ENCODE measurements around the gene CACNA2D1.

CACNA2D1 gene

DNA sequence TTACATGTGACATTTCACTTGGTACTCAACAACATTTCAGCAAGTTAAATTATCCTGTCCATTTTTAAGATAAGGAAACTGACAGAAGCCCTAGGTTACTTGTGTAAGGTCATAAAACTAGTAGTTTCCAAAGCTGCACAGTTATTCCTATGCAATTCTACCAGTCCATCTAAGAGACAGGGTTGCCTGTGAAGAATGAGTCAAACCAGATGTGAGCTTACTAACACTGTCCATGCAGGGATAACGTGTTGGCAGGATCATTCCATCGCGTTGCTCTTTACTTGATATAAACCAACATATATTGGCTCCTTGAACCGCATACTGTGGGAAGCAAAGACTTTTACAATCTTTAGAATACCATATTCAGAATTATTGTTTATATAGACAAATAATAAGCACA, 392.8 kb downstream of the CACNA2D1 start:
- no CpG with 5 or more reads among the region's 4 CpGs for WGBS, 2 donors (ENCODE audit: extremely low coverage in 2 of 2, insufficient read length in 2 of 2, insufficient replicate concordance in 1 of 2)
- Histone ChIP-seq H2AFZ (ENCODE audit: low read length) (no peak overlapping the region), H3K27ac (replicated peaks; ENCODE audit: low read length) (no peak overlapping the region), H3K36me3 (replicated peaks in 1 of 2; ENCODE audit: control insufficient read depth in 2 of 2, insufficient read depth in 2 of 2, low read length in 2 of 2) (no peaks in the 10 kb centered on the region), H3K27me3 (ENCODE audit: control insufficient read depth in 3 of 3, insufficient read depth in 3 of 3, low read depth in 1 of 3, low read length in 3 of 3) (no peaks in the 10 kb centered on the region), H3K4me1 (ENCODE audit: control insufficient read depth in 2 of 2, insufficient read depth in 1 of 2, low read depth in 1 of 2, low read length in 2 of 2) (peaks cover 4 to 16% of the 10 kb centered on the region in 2 donors), H2BK15ac (ENCODE audit: low read length) (no peak overlapping the region), H2AK5ac (ENCODE audit: low read depth, low read length) (no peak overlapping the region), H4K91ac (ENCODE audit: low read depth, low read length, poor library complexity) (no peak overlapping the region), H3K14ac (ENCODE audit: low read length) (no peak overlapping the region), H3K4ac (ENCODE audit: low read length) (no peak overlapping the region), H2BK5ac (ENCODE audit: low read length) (no peak overlapping the region), H3K9me3 (replicated peaks in 1 of 2; ENCODE audit: control insufficient read depth in 2 of 2, insufficient read depth in 1 of 2, low read depth in 1 of 2, low read length in 2 of 2) (no peaks in the 10 kb centered on the region), H3K9ac (ENCODE audit: low read depth, low read length, poor library complexity) (no peak overlapping the region), H3K18ac (ENCODE audit: low read length) (no peak overlapping the region), H3K23ac (ENCODE audit: low read depth, low read length, poor library complexity) (no peak overlapping the region), H2BK120ac (ENCODE audit: low read depth, low read length) (no peak overlapping the region), H3K79me1 (ENCODE audit: low read depth, low read length) (no peaks in the 10 kb centered on the region), H4K8ac (ENCODE audit: low read depth, low read length) (no peak overlapping the region), H2BK12ac (ENCODE audit: low read length) (no peak overlapping the region), H3K4me3 (ENCODE audit: low read length in 2 of 2) (no peak overlapping the region), H3K4me2 (ENCODE audit: insufficient read depth, low read length, poor library complexity, severe bottlenecking) (no peak overlapping the region)
- no peak for DNase-seq (ENCODE audit: low spot score)

DNA sequence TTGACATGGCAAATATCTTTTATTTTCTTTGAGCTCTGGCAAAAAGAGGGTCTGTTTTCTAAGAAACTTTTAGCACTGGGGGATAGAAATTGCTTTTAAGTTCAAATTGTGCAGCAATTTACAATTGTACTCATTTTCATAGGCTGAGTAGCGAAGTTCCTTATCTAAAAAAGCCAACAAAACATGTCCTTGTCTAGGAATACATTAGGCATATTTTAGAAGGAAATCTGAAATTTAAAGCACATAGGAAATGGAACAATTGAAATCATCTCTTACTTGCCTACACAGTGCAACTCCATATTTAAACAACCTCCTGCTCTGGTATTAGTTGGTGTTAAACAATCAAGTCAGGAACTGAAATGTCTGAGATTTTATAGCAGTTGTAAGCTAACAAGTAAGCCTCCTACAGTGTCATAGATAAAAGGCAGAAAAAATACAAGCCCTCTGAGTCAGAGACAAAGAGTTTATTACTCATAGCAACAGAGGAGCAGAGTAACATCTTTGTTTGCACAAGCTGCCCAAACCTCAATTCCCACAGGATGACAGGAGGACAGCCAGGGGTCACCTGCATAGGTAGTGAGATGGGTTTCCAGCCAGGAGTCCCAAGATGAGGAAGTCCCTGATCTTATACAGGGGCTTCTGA, 393.6 kb downstream of the CACNA2D1 start:
- H3K23ac ChIP-seq (ENCODE audit: low read depth, low read length, poor library complexity), result no peak overlapping the region
- no peak overlapping the region for H3K9ac ChIP-seq (ENCODE audit: low read depth, low read length, poor library complexity)
- H3K27ac ChIP-seq (replicated peaks; ENCODE audit: low read length), result no peak overlapping the region
- H3K36me3 ChIP-seq (replicated peaks in 1 of 2; ENCODE audit: control insufficient read depth in 2 of 2, insufficient read depth in 2 of 2, low read length in 2 of 2), result no peaks in the 10 kb centered on the region
- H3K9me3 ChIP-seq (replicated peaks in 1 of 2; ENCODE audit: control insufficient read depth in 2 of 2, insufficient read depth in 1 of 2, low read depth in 1 of 2, low read length in 2 of 2), result no peaks in the 10 kb centered on the region
- no peak overlapping the region for H2BK120ac ChIP-seq (ENCODE audit: low read depth, low read length)
- peaks cover 4 to 16% of the 10 kb centered on the region in 2 donors for H3K4me1 ChIP-seq (ENCODE audit: control insufficient read depth in 2 of 2, insufficient read depth in 1 of 2, low read depth in 1 of 2, low read length in 2 of 2)
- H4K8ac ChIP-seq (ENCODE audit: low read depth, low read length), result no peak overlapping the region
- no CpG with 5 or more reads among the region's 1 CpG for WGBS, 2 donors (ENCODE audit: extremely low coverage in 2 of 2, insufficient read length in 2 of 2, insufficient replicate concordance in 1 of 2)
- H2BK15ac ChIP-seq (ENCODE audit: low read length), result no peak overlapping the region
- H3K4me3 ChIP-seq (ENCODE audit: low read length in 2 of 2), result no peak overlapping the region
- no peak overlapping the region for H2AK5ac ChIP-seq (ENCODE audit: low read depth, low read length)
- peak overlapping the region; percentile 14 for H2AFZ ChIP-seq (ENCODE audit: low read length)
- no peak overlapping the region for H3K18ac ChIP-seq (ENCODE audit: low read length)
- no peak overlapping the region for H3K4me2 ChIP-seq (ENCODE audit: insufficient read depth, low read length, poor library complexity, severe bottlenecking)
- no peak overlapping the region for H2BK12ac ChIP-seq (ENCODE audit: low read length)
- no peaks in the 10 kb centered on the region for H3K79me1 ChIP-seq (ENCODE audit: low read depth, low read length)
- H2BK5ac ChIP-seq (ENCODE audit: low read length), result no peak overlapping the region
- no peaks in the 10 kb centered on the region for H3K27me3 ChIP-seq (ENCODE audit: control insufficient read depth in 3 of 3, insufficient read depth in 3 of 3, low read depth in 1 of 3, low read length in 3 of 3)
- no peak overlapping the region for H3K4ac ChIP-seq (ENCODE audit: low read length)
- no peak for DNase-seq (ENCODE audit: low spot score)
- no peak overlapping the region for H4K91ac ChIP-seq (ENCODE audit: low read depth, low read length, poor library complexity)
- H3K14ac ChIP-seq (ENCODE audit: low read length), result no peak overlapping the region

DNA sequence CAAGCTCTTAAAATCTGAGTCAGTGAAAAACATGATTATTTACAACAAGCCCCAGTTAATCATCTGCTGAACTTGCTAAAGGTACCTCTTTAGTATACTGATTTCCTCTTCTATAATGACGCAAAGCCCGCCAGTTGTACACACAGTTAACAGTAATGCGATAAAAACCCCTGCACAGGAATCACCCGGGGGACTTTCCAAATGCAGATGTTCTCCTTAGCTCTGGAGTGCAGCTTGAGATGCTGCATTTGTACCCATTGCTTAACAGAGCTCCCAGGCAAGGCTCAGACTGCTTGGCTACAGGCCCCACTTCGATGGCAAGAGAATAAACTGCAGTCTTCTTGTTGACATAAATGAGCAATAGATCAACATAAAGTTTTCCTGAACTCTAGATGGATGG, 394.1 kb downstream of the CACNA2D1 start:
- Histone ChIP-seq H3K4ac (ENCODE audit: low read length) (no peak overlapping the region), H3K9ac (ENCODE audit: low read depth, low read length, poor library complexity) (no peak overlapping the region), H2AK5ac (ENCODE audit: low read depth, low read length) (no peak overlapping the region), H3K79me1 (ENCODE audit: low read depth, low read length) (no peaks in the 10 kb centered on the region), H2BK12ac (ENCODE audit: low read length) (no peak overlapping the region), H3K27me3 (ENCODE audit: control insufficient read depth in 3 of 3, insufficient read depth in 3 of 3, low read depth in 1 of 3, low read length in 3 of 3) (no peaks in the 10 kb centered on the region), H3K27ac (replicated peaks; ENCODE audit: low read length) (no peak overlapping the region), H3K23ac (ENCODE audit: low read depth, low read length, poor library complexity) (no peak overlapping the region), H2BK15ac (ENCODE audit: low read length) (no peak overlapping the region), H3K4me3 (ENCODE audit: low read length in 2 of 2) (no peak overlapping the region), H3K14ac (ENCODE audit: low read length) (no peak overlapping the region), H3K18ac (ENCODE audit: low read length) (no peak overlapping the region), H2BK5ac (ENCODE audit: low read length) (no peak overlapping the region), H4K8ac (ENCODE audit: low read depth, low read length) (no peak overlapping the region), H3K9me3 (replicated peaks in 1 of 2; ENCODE audit: control insufficient read depth in 2 of 2, insufficient read depth in 1 of 2, low read depth in 1 of 2, low read length in 2 of 2) (no peaks in the 10 kb centered on the region), H2BK120ac (ENCODE audit: low read depth, low read length) (no peak overlapping the region), H3K4me2 (ENCODE audit: insufficient read depth, low read length, poor library complexity, severe bottlenecking) (no peak overlapping the region), H2AFZ (ENCODE audit: low read length) (no peak overlapping the region), H3K4me1 (ENCODE audit: control insufficient read depth in 2 of 2, insufficient read depth in 1 of 2, low read depth in 1 of 2, low read length in 2 of 2) (peaks cover 4 to 16% of the 10 kb centered on the region in 2 donors), H4K91ac (ENCODE audit: low read depth, low read length, poor library complexity) (no peak overlapping the region), H3K36me3 (replicated peaks in 1 of 2; ENCODE audit: control insufficient read depth in 2 of 2, insufficient read depth in 2 of 2, low read length in 2 of 2) (no peaks in the 10 kb centered on the region)
- DNase-seq (ENCODE audit: low spot score), result no peak
- no CpG with 5 or more reads among the region's 5 CpGs for WGBS, 2 donors (ENCODE audit: extremely low coverage in 2 of 2, insufficient read length in 2 of 2, insufficient replicate concordance in 1 of 2)

DNA sequence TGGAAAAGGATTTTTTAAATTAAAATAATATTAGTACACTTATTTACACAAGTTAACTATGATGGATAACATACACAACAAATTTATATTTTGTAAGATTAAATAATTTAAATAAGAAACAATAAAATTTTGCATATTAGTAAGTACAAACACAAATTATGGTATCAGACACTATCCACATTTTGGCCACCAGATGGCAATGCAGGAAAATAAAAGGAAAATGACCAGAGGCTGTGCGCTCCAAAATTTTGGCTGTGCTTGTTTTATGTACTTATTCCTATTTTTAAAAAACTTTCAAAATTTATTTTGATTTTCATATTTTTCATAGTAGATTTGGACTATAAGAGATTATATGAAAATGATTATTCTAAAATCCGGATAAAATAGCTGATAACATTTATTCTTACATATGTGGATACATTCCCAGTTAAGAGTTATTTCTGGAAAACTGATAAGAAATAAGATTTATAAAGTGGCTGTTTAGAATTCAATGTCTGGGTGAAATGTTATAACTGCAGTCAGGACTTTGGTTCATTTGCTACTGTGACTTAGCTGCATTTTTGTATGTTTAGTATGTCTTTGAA, 399.0 kb downstream of the CACNA2D1 start:
- Histone ChIP-seq H2BK5ac (ENCODE audit: low read length) (no peak overlapping the region), H2BK15ac (ENCODE audit: low read length) (no peak overlapping the region), H2BK12ac (ENCODE audit: low read length) (no peak overlapping the region), H3K4me3 (ENCODE audit: low read length in 2 of 2) (no peak overlapping the region), H3K27ac (replicated peaks; ENCODE audit: low read length) (no peak overlapping the region), H4K8ac (ENCODE audit: low read depth, low read length) (no peak overlapping the region), H3K27me3 (ENCODE audit: control insufficient read depth in 3 of 3, insufficient read depth in 3 of 3, low read depth in 1 of 3, low read length in 3 of 3) (no peaks in the 10 kb centered on the region), H3K36me3 (replicated peaks in 1 of 2; ENCODE audit: control insufficient read depth in 2 of 2, insufficient read depth in 2 of 2, low read length in 2 of 2) (no peaks in the 10 kb centered on the region), H3K14ac (ENCODE audit: low read length) (no peak overlapping the region), H4K91ac (ENCODE audit: low read depth, low read length, poor library complexity) (no peak overlapping the region), H3K9ac (ENCODE audit: low read depth, low read length, poor library complexity) (no peak overlapping the region), H3K18ac (ENCODE audit: low read length) (no peak overlapping the region), H3K23ac (ENCODE audit: low read depth, low read length, poor library complexity) (no peak overlapping the region), H3K4ac (ENCODE audit: low read length) (no peak overlapping the region), H2BK120ac (ENCODE audit: low read depth, low read length) (no peak overlapping the region), H3K4me2 (ENCODE audit: insufficient read depth, low read length, poor library complexity, severe bottlenecking) (no peak overlapping the region), H2AK5ac (ENCODE audit: low read depth, low read length) (no peak overlapping the region), H2AFZ (ENCODE audit: low read length) (no peak overlapping the region), H3K4me1 (ENCODE audit: control insufficient read depth in 2 of 2, insufficient read depth in 1 of 2, low read depth in 1 of 2, low read length in 2 of 2) (peaks cover 8 to 12% of the 10 kb centered on the region in 2 donors), H3K79me1 (ENCODE audit: low read depth, low read length) (no peaks in the 10 kb centered on the region), H3K9me3 (replicated peaks in 1 of 2; ENCODE audit: control insufficient read depth in 2 of 2, insufficient read depth in 1 of 2, low read depth in 1 of 2, low read length in 2 of 2) (no peaks in the 10 kb centered on the region)
- no CpG with 5 or more reads among the region's 2 CpGs for WGBS, 2 donors (ENCODE audit: extremely low coverage in 2 of 2, insufficient read length in 2 of 2, insufficient replicate concordance in 1 of 2)
- DNase-seq (ENCODE audit: low spot score), result peak; percentile 40
